Cardiac muscle cell (in vitro differentiated cells and primary cell): ENCODE data around the gene C16orf96. TPM values are rescaled to one million over a fixed set of nuclear protein-coding genes. Genes with fewer than 3 reads are reported as not detected.
A peak's percentile ranks its signal among the peaks of the same experiment; 100 is the strongest.

ENCODE experiments used
- DNase-seq, 2 donors: peaks; one replicate each; pipeline versions ENCODE4 v3.0.0 to v3.0.0-alpha.2; 2010 to 2017; ENCODE audit warnings: low read depth in 1 of 2, low spot score in 1 of 2
- H3K27ac ChIP-seq: fragments of 200-600 bp; sonication (generic); 2 replicates; pipeline ENCODE4 v1.5.1; 2016
- H3K27me3 ChIP-seq: fragments of 200-600 bp; sonication (generic); 2 replicates; pipeline ENCODE4 v1.6.0; 2016; ENCODE audit warnings: control low read depth
- H3K36me3 ChIP-seq: fragments of 200-600 bp; sonication (generic); 2 replicates; pipeline ENCODE4 v1.5.1; 2016; ENCODE audit warnings: control low read depth
- H3K4me1 ChIP-seq: fragments of 200-600 bp; sonication (generic); 2 replicates; pipeline ENCODE4 v1.8.1; 2017; ENCODE audit warnings: low read depth, mild to moderate bottlenecking, mixed run types
- H3K4me3 ChIP-seq: fragments of 200-600 bp; sonication (generic); 2 replicates; pipeline ENCODE4 v1.5.1; 2016; ENCODE audit warnings: mild to moderate bottlenecking
- H3K9me3 ChIP-seq: fragments of 200-600 bp; sonication (generic); 2 replicates; pipeline ENCODE4 v1.5.1; 2017; ENCODE audit warnings: low read depth, mild to moderate bottlenecking, control low read depth
- polyA plus RNA-seq: library from polyadenylated mRNA; unstranded; fragments of >200 nt; fragmentation: Nextera tagmentation; extraction: Ambion mirVana; gene quantifications from 2 replicates; pipeline ENCODE4 v1.2.1, GENCODE V29; 2016
- total RNA-seq: library from RNA; depleted of rRNA; stranded (reverse); fragments of >200 nt; gene quantifications from 2 replicates; pipeline ENCODE4 v1.2.3, GENCODE V29; 2016
- TF ChIP-seq, protein P1 (sequence below): IDR thresholded peaks from 2 replicates; pipeline ENCODE4 v1.5.1; 2012; ENCODE audit warnings: low read depth, mild to moderate bottlenecking, low read length

The C16orf96 gene
- total and polyA plus RNA-seq, 2 experiments from 2014 or later, result 0.39 to 3.6 TPM

DNA sequence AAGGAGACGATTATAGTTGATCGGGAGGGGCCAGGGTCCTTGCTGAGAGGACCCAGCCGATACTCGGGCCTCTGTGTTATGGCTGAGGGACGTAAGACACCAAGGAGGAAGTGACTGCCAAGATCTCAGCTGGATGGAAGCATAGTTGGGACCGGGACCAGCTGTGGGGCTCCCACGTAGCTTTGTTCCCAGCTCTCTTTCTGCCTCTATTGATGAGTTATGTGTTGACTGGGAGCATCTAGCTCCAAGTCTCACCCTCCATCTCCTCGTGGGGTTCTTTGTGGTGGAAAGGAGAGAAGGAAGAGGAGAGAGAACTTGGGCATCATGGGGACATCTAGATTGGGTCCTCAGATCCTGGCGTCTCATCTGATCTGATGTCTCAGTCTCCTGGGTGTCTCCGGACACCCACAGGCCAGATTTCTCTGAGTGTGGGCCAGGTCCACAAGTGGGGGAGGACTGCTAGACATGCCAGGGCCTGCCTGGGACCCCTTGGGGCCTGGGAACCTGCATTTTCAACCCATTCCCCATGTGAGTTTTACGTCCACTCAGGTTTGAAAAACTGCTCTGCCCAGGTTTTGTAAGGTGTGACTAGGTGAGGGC lies 69.5 kb downstream of the C16orf96 start:
- TF ChIP-seq, protein P1, sequence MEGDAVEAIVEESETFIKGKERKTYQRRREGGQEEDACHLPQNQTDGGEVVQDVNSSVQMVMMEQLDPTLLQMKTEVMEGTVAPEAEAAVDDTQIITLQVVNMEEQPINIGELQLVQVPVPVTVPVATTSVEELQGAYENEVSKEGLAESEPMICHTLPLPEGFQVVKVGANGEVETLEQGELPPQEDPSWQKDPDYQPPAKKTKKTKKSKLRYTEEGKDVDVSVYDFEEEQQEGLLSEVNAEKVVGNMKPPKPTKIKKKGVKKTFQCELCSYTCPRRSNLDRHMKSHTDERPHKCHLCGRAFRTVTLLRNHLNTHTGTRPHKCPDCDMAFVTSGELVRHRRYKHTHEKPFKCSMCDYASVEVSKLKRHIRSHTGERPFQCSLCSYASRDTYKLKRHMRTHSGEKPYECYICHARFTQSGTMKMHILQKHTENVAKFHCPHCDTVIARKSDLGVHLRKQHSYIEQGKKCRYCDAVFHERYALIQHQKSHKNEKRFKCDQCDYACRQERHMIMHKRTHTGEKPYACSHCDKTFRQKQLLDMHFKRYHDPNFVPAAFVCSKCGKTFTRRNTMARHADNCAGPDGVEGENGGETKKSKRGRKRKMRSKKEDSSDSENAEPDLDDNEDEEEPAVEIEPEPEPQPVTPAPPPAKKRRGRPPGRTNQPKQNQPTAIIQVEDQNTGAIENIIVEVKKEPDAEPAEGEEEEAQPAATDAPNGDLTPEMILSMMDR, result no peak
- DNase-seq, result no peak
- Histone ChIP-seq H3K9me3 (no peaks in the 10 kb centered on the region), H3K27me3 (no peaks in the 10 kb centered on the region), H3K4me1 (peaks cover 5% of the 10 kb centered on the region), H3K27ac (peak overlapping the region; percentile 96), H3K36me3 (no peaks in the 10 kb centered on the region), H3K4me3 (peak overlapping the region; percentile 74)

DNA sequence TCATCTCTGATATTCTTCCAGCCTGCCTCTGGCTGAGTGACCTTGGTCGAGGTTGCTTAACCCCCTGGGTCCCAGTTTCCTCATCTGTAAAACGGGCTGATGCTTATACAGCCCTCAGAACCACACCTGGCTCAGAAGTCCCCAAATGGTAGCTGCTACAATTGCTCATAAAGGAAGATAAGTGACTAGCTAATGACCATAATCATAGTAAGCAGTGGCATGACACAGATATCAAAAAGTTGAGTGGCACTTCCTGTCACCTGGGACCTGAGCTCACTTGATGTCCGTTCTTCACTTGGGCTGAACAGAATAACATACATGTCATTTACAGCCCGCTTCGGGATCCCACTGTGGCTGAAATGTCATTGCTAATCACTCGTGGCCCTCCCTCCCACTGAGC lies 70.3 kb downstream of the C16orf96 start:
- Histone ChIP-seq H3K4me3 (no peak overlapping the region), H3K9me3 (no peaks in the 10 kb centered on the region), H3K27ac (no peak overlapping the region), H3K36me3 (no peaks in the 10 kb centered on the region), H3K4me1 (peaks cover 5% of the 10 kb centered on the region), H3K27me3 (no peaks in the 10 kb centered on the region)
- TF ChIP-seq, protein P1, result no peak
- no peak for DNase-seq

DNA sequence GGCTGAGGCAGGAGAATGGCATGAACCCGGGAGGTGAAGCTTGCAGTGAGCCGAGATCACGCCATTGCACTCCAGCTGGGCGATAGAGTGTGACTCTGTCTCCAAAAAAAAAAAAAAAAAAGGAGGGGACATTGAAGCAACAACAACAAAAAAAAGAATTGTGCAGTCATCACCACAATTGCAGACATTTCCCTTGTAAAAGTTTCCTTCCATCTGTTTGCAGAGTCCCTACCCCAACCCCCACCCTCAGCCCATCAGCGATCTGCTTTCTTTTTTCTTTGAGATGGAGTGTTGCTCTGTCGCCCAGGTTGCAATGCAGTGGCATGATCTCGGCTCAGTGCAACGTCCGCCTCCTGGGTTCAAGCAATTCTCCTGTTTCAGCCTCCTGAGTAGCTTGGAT lies 72.1 kb downstream of the C16orf96 start:
- Histone ChIP-seq H3K4me3 (no peak overlapping the region), H3K4me1 (peaks cover 5% of the 10 kb centered on the region), H3K27me3 (no peaks in the 10 kb centered on the region), H3K9me3 (no peaks in the 10 kb centered on the region), H3K36me3 (no peaks in the 10 kb centered on the region), H3K27ac (no peak overlapping the region)
- TF ChIP-seq, protein P1, result no peak
- DNase-seq, result no peak

DNA sequence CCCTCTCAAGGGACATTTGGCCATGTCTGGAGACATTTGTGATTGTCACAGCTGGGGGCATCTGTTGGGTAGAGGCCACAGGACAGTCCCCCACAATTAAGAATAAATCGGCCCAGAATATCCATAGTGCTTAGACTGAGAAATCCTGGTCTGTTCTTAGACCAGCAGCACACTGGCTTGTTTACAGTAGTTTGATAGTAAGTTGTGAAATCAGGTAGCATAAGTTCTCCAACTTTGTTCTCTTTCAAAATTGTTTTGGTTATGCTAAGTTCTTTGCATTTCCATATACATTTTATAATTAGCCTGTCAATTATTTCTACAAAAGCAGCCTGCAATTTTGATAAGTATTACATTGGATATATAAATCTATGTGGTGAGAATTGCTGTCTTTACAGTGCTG lies 75.3 kb downstream of the C16orf96 start:
- H3K4me3 ChIP-seq, result no peak overlapping the region
- H3K9me3 ChIP-seq, result no peaks in the 10 kb centered on the region
- no peaks in the 10 kb centered on the region for H3K36me3 ChIP-seq
- H3K27ac ChIP-seq, result no peak overlapping the region
- no peak for DNase-seq
- TF ChIP-seq, protein P1, result no peak
- no peaks in the 10 kb centered on the region for H3K27me3 ChIP-seq
- no peaks in the 10 kb centered on the region for H3K4me1 ChIP-seq

DNA sequence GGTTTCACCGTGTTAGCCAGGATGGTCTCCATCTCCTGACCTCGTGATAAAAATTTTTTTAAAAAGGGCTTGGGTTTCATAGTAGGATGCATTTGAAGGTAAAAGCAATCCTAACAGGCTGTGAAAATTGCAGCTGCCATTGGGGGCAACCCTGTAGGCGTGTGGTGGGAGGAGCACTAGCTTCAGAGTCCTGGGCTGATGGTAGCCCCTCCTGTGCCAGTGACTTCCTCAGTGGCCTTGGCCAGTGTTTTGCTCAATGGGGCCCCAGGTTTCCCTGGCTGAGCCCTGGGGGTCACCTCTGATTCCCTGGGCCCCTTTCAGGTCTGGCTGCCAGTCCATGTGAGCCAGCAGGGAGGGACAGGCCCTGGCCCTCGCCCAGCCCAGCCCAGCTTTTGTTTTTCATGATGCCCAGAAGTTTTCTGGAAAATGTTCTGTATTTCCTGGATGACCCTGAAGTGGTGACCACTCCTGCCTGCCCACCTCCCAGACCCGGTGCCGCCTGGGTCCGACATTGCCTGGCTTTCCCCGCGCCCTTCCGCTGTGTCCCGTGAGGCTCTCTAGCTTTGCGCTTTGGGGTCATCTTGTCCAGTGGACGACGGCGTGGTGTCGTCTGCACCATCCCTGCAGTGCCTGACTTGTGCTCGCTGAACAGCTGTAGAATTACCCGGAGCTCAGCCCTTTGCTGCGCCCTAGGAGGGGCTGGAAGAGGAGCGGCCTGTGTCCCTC lies 77.9 kb downstream of the C16orf96 start:
- TF ChIP-seq, protein P1, result no peak
- Histone ChIP-seq H3K36me3 (no peaks in the 10 kb centered on the region), H3K9me3 (no peaks in the 10 kb centered on the region), H3K4me3 (no peak overlapping the region), H3K27ac (no peak overlapping the region), H3K27me3 (no peaks in the 10 kb centered on the region), H3K4me1 (no peaks in the 10 kb centered on the region)
- no peak for DNase-seq
